Mesendoderm (in vitro differentiated cells): ENCODE measurements around the gene APOBEC3A.

Experiments used
- DNase-seq: peaks from one replicate; pipeline ENCODE4 v3.0.0; 2013
- H2AK5ac ChIP-seq: 2 replicates; pipeline ENCODE4 v1.6.1; 2013; ENCODE audit warnings: low read length, inconsistent platforms
- H2BK120ac ChIP-seq: 2 replicates; pipeline ENCODE4 v1.6.1; 2013; ENCODE audit warnings: low read depth, mild to moderate bottlenecking, low read length, moderate library complexity, mixed read lengths
- H2BK15ac ChIP-seq: replicated peaks from 2 replicates; pipeline ENCODE4 v1.6.1; 2013; ENCODE audit warnings: low read depth, mild to moderate bottlenecking, moderate library complexity
- H2BK5ac ChIP-seq: 2 replicates; pipeline ENCODE4 v1.6.1; 2013; ENCODE audit warnings: low read length, inconsistent platforms
- H3K18ac ChIP-seq: 2 replicates; pipeline ENCODE4 v1.6.1; 2013; ENCODE audit warnings: mild to moderate bottlenecking, low read length, mixed read lengths
- H3K23ac ChIP-seq: one replicate; pipeline ENCODE4 v1.6.1; 2013; ENCODE audit warnings: low read length
- H3K27ac ChIP-seq: 2 replicates; pipeline ENCODE4 v1.5.1; 2013; ENCODE audit warnings: low read depth, mild to moderate bottlenecking, inconsistent platforms, low read length, moderate library complexity
- H3K27me3 ChIP-seq: 2 replicates; pipeline ENCODE4 v1.6.1; 2013; ENCODE audit warnings: low read length, control low read depth, mild to moderate bottlenecking, inconsistent platforms; ENCODE audit not compliant: insufficient read depth, poor library complexity
- H3K36me3 ChIP-seq: 2 replicates; pipeline ENCODE4 v1.6.1; 2013; ENCODE audit warnings: low read length, inconsistent platforms; ENCODE audit not compliant: control insufficient read depth, insufficient read depth
- H3K4ac ChIP-seq: one replicate; pipeline ENCODE4 v1.6.1; 2013; ENCODE audit warnings: low read depth, mild to moderate bottlenecking, low read length, moderate library complexity
- H3K4me1 ChIP-seq: 2 replicates; pipeline ENCODE4 v1.6.1; 2013; ENCODE audit warnings: low read depth, low read length, inconsistent platforms; ENCODE audit not compliant: control insufficient read depth
- H3K4me2 ChIP-seq: 2 replicates; pipeline ENCODE4 v1.6.1; 2013; ENCODE audit warnings: low read length
- H3K4me3 ChIP-seq: 2 replicates; pipeline ENCODE4 v1.5.1; 2013; ENCODE audit warnings: mild to moderate bottlenecking, low read length
- H3K56ac ChIP-seq: one replicate; pipeline ENCODE4 v1.6.1; 2013; ENCODE audit warnings: low read length
- H3K79me1 ChIP-seq: 2 replicates; pipeline ENCODE4 v1.6.1; 2013; ENCODE audit warnings: low read length, inconsistent platforms
- H3K79me2 ChIP-seq: 2 replicates; pipeline ENCODE4 v1.6.1; 2013; ENCODE audit warnings: mild to moderate bottlenecking, low read length; ENCODE audit not compliant: control insufficient read depth, insufficient read depth
- H3K9ac ChIP-seq: 2 replicates; pipeline ENCODE4 v1.6.1; 2013; ENCODE audit warnings: low read length, inconsistent platforms
- H4K5ac ChIP-seq: one replicate; pipeline ENCODE4 v1.6.1; 2013; ENCODE audit warnings: low read length
- H4K8ac ChIP-seq: one replicate; pipeline ENCODE4 v1.6.1; 2013; ENCODE audit warnings: low read depth, mild to moderate bottlenecking, control low read depth, low read length, moderate library complexity
- WGBS: extraction: QIAGEN DNeasy Blood & Tissue Kit; methylation state at CpG from one replicate; pipeline ENCODE4 v1.1.7; 2013; ENCODE audit warnings: low lambda C conversion rate, missing lambda C conversion rate; ENCODE audit not compliant: insufficient coverage; ENCODE audit errors: extremely low coverage; 5-methylcytosine and 5-hydroxymethylcytosine counted together

APOBEC3A gene

DNA sequence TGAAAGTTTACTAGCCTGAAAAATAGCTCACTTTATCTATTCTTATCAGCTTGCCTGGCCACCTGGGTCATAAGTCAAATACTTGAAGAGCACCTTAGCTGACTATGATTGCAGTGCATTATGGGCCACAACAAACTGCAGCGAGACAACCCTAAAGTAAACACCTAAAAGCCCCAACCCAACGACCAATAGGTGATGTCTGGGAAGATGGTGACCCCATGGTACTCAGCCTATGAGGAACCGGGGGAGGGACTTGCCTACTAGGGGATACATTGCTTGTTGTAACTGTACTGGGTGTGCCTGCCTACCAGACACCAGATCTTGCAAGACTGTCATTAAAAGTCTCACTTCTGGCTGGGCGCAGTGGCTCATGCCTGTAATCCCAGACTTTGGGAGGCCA lies 35.6 kb upstream of the APOBEC3A start:
- Histone ChIP-seq H3K36me3 (no peaks in the 10 kb centered on the region), H3K9ac (no peak overlapping the region), H3K79me2 (no peaks in the 10 kb centered on the region), H3K27ac (no peak overlapping the region), H3K79me1 (no peaks in the 10 kb centered on the region), H2AK5ac (no peak overlapping the region), H3K4me2 (no peak overlapping the region), H4K5ac (no peak overlapping the region), H3K23ac (no peak overlapping the region), H3K27me3 (no peaks in the 10 kb centered on the region), H3K4ac (no peak overlapping the region), H2BK15ac (no peak overlapping the region), H3K56ac (no peak overlapping the region), H2BK5ac (no peak overlapping the region), H3K18ac (no peak overlapping the region), H3K4me3 (no peak overlapping the region), H2BK120ac (no peak overlapping the region), H4K8ac (no peak overlapping the region), H3K4me1 (no peaks in the 10 kb centered on the region)
- no CpG with 5 or more reads among the region's 4 CpGs for WGBS
- no peak for DNase-seq

GRCh38 chr22:38923463-38924346 lies 33.7 kb upstream of the APOBEC3A start:
- H4K8ac ChIP-seq: no peak overlapping the region
- WGBS: no CpG with 5 or more reads among the region's 10 CpGs
- no peaks in the 10 kb centered on the region for H3K27me3 ChIP-seq
- no peak overlapping the region for H3K4ac ChIP-seq
- H3K4me3 ChIP-seq: no peak overlapping the region
- H2BK15ac ChIP-seq: no peak overlapping the region
- H3K27ac ChIP-seq: no peak overlapping the region
- H3K56ac ChIP-seq: no peak overlapping the region
- no peak overlapping the region for H3K4me2 ChIP-seq
- H4K5ac ChIP-seq: no peak overlapping the region
- peak; percentile 23 for DNase-seq
- no peaks in the 10 kb centered on the region for H3K79me2 ChIP-seq
- no peaks in the 10 kb centered on the region for H3K79me1 ChIP-seq
- no peak overlapping the region for H2BK5ac ChIP-seq
- no peak overlapping the region for H2AK5ac ChIP-seq
- peaks cover 2% of the 10 kb centered on the region for H3K4me1 ChIP-seq
- no peak overlapping the region for H3K23ac ChIP-seq
- H3K9ac ChIP-seq: no peak overlapping the region
- no peak overlapping the region for H3K18ac ChIP-seq
- no peak overlapping the region for H2BK120ac ChIP-seq
- H3K36me3 ChIP-seq: no peaks in the 10 kb centered on the region

GRCh38 chr22:38924347-38924952 lies 33.0 kb upstream of the APOBEC3A start:
- Histone ChIP-seq H3K18ac (no peak overlapping the region), H4K8ac (no peak overlapping the region)

DNA sequence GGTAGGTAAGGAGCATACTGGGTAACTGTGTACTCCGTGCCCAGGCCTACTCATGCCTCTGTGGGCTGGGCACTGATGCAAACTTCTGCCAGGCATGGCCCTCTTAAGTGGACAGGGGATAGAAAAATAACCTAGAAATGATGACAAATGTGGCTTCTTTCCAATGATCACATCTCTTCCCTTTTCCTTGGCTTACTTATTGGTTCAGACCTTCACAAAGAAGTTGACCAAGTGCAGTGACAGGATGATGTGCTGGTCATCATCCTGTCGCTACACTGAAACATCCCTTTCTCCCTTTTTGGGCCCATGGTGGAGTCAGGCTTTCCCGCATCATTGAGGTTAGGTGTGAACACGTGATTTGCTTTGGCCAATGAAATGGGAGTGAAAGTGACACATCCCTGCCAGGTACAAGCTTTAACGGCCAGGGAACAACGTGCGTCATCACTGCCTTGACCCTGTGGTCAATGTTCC lies 31.8 kb upstream of the APOBEC3A start:
- H3K79me2 ChIP-seq: no peaks in the 10 kb centered on the region
- no peak overlapping the region for H3K4ac ChIP-seq
- H3K18ac ChIP-seq: no peak overlapping the region
- no peak overlapping the region for H2BK15ac ChIP-seq
- H3K4me1 ChIP-seq: peaks cover 2% of the 10 kb centered on the region
- no CpG with 5 or more reads among the region's 7 CpGs for WGBS
- DNase-seq: no peak
- no peak overlapping the region for H2AK5ac ChIP-seq
- H3K9ac ChIP-seq: no peak overlapping the region
- no peak overlapping the region for H3K4me2 ChIP-seq
- no peak overlapping the region for H3K23ac ChIP-seq
- no peak overlapping the region for H2BK120ac ChIP-seq
- H3K36me3 ChIP-seq: no peaks in the 10 kb centered on the region
- no peak overlapping the region for H3K4me3 ChIP-seq
- no peak overlapping the region for H3K56ac ChIP-seq
- no peak overlapping the region for H3K27ac ChIP-seq
- H3K27me3 ChIP-seq: no peaks in the 10 kb centered on the region
- no peak overlapping the region for H4K5ac ChIP-seq
- no peak overlapping the region for H2BK5ac ChIP-seq
- H3K79me1 ChIP-seq: no peaks in the 10 kb centered on the region
- H4K8ac ChIP-seq: no peak overlapping the region

More at GRCh38 chr22:38924347-38924952, 33.0 kb upstream of the APOBEC3A start:
- H3K27me3 ChIP-seq: no peaks in the 10 kb centered on the region
- H2BK15ac ChIP-seq: no peak overlapping the region
- H3K4ac ChIP-seq: no peak overlapping the region
- H2BK120ac ChIP-seq: no peak overlapping the region
- H3K56ac ChIP-seq: no peak overlapping the region
- H3K79me1 ChIP-seq: no peaks in the 10 kb centered on the region
- no peak overlapping the region for H2AK5ac ChIP-seq
- H3K4me3 ChIP-seq: no peak overlapping the region
- H3K27ac ChIP-seq: no peak overlapping the region
- H3K4me2 ChIP-seq: no peak overlapping the region
- H2BK5ac ChIP-seq: no peak overlapping the region
- H3K36me3 ChIP-seq: no peaks in the 10 kb centered on the region
- no peak overlapping the region for H3K23ac ChIP-seq
- no peak for DNase-seq
- no CpG with 5 or more reads among the region's 9 CpGs for WGBS
- H3K4me1 ChIP-seq: peaks cover 2% of the 10 kb centered on the region
- no peaks in the 10 kb centered on the region for H3K79me2 ChIP-seq
- H3K9ac ChIP-seq: no peak overlapping the region
- H4K5ac ChIP-seq: no peak overlapping the region

- no peak overlapping the region for H2BK5ac ChIP-seq
- no peak overlapping the region for H2AK5ac ChIP-seq
- no peak overlapping the region for H4K8ac ChIP-seq
- H3K27me3 ChIP-seq: no peaks in the 10 kb centered on the region
- H3K36me3 ChIP-seq: no peaks in the 10 kb centered on the region
- H3K23ac ChIP-seq: no peak overlapping the region
- DNase-seq: peak; percentile 85
- peak overlapping the region; percentile 37 for H3K56ac ChIP-seq
- H3K4me2 ChIP-seq: no peak overlapping the region
- H3K18ac ChIP-seq: no peak overlapping the region
- peaks cover 2% of the 10 kb centered on the region for H3K4me1 ChIP-seq
- no CpG with 5 or more reads among the region's 39 CpGs for WGBS
- no peak overlapping the region for H2BK15ac ChIP-seq
- no peaks in the 10 kb centered on the region for H3K79me1 ChIP-seq
- H3K79me2 ChIP-seq: no peaks in the 10 kb centered on the region
- no peak overlapping the region for H4K5ac ChIP-seq
- H3K27ac ChIP-seq: no peak overlapping the region
- no peak overlapping the region for H3K4me3 ChIP-seq
- no peak overlapping the region for H3K4ac ChIP-seq
- no peak overlapping the region for H3K9ac ChIP-seq
- no peak overlapping the region for H2BK120ac ChIP-seq
These were observed 30.2 kb upstream of the APOBEC3A start for GRCh38 chr22:38927033-38927781.
